ENCODE data around the gene TNNI3K. TPM values are rescaled to one million over a fixed set of nuclear protein-coding genes. Genes with fewer than 3 reads are reported as not detected.
A peak's percentile ranks its signal among the peaks of the same experiment; 100 is the strongest.

TNNI3K gene
- total and polyA plus RNA-seq, 2 of the 8 experiments (the other 6 are each of a cell fraction or from before 2014, with no cell fraction given) = 0.41 to 0.48 TPM

DNA sequence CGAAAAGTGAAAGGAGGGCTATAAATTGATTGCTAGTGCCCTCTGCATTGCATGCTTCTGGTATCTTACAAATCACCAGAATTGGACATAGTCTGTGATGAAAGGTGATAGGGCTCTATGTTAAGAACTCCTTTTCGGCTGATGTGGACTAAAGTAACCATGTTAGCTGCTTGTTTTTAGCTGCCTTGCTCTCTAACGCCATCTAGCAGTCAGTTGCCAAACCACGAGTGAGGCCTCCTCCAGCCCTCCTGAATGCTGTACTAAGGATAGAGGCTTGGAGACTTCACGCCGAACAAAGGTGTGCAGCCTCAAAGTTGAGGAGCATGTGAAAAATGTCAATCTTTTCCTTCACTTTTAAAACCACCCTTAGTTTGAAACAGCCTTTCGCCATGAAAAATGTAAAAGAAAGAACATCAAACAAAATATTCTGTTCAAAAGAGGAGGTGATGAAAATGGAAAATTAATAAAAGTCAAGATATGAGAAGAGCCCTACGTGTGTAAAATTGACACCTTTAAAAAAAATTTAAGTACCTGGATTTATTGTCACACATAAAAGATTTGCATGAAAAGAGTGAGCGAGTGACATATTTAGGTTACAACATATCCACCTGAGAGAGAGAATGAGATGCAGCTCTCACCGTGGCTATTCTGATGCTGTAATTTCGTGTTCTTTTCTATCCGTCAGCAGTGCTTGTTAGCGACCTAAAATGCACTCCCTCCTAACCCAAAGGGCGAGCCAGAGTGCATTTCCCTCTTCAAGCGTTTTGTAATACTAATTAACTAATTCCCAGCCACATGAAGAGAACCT, 269.1 kb downstream of the TNNI3K start:
- no peaks in the 10 kb centered on the region for H3K9me3 ChIP-seq (ENCODE audit: insufficient read depth in 2 of 2, low read depth in 1 of 2, low read length in 1 of 2)
- FAIRE-seq (peak; percentile 95), DNase-seq (ENCODE audit: low read depth in 1 of 2, low spot score in 2 of 2) (peak in 1 of 2 experiments; percentile 80)
- H3K4me3 ChIP-seq (ENCODE audit: extremely low read depth in 1 of 4, insufficient read depth in 2 of 4, low read depth in 3 of 4, low read length in 4 of 4) = no peak overlapping the region
- H2BK15ac ChIP-seq (ENCODE audit: low read length) = no peak overlapping the region
- H2AK5ac ChIP-seq (ENCODE audit: low read depth, low read length) = no peak overlapping the region
- H2BK20ac ChIP-seq (ENCODE audit: low read length) = no peak overlapping the region
- H3K36me3 ChIP-seq (ENCODE audit: control insufficient read depth in 2 of 4, insufficient read depth in 4 of 4, low read length in 3 of 4) = no peaks in the 10 kb centered on the region
- H2BK12ac ChIP-seq (ENCODE audit: low read depth, low read length) = no peak overlapping the region
- H4K91ac ChIP-seq (replicated peaks; ENCODE audit: insufficient read length, low read length) = no peak overlapping the region
- H3K14ac ChIP-seq (ENCODE audit: insufficient read length) = no peak overlapping the region
- H3K4me1 ChIP-seq (replicated peaks in 1 of 4; ENCODE audit: control insufficient read depth in 3 of 4, insufficient read depth in 4 of 4, low read length in 3 of 4) = peaks cover 2 to 9% (median 4%) of the 10 kb centered on the region in 4 experiments; a peak in 4 of 7 replicates
- no peak overlapping the region for H3K18ac ChIP-seq (ENCODE audit: extremely low read depth, low read length)
- no peak overlapping the region for H3K9ac ChIP-seq (replicated peaks in 1 of 4; ENCODE audit: extremely low read depth in 1 of 4, low read depth in 3 of 4, low read length in 3 of 4)
- H3K27me3 ChIP-seq (replicated peaks in 1 of 4; ENCODE audit: control insufficient read depth in 3 of 4, extremely low read depth in 1 of 4, insufficient read depth in 3 of 4, low read length in 3 of 4) = no peaks in the 10 kb centered on the region
- ChIA-PET CTCF (ENCODE audit: partially characterized antibody) (interaction anchor here (0.6 to 3.9 kb wide), 27 partner anchors 9 to 751 kb away, joined by 3 to 66 read pairs (median 4); partner anchors contain the start of gene LRRC53), POLR2A (ENCODE audit: partially characterized antibody) (no interaction called here)
- 0 out of 2 replicates have a peak, but pooled peaks have one; percentile 7 for TF ChIP-seq E2F6 (IDR thresholded peaks at IDR 0.05)
- peak; percentile 76 to 96 (median 77) for TF ChIP-seq CTCF (IDR thresholded peaks at IDR 0.05; ENCODE audit: control extremely low read depth in 1 of 3, insufficient read depth in 1 of 3, low read depth in 1 of 3, low read length in 3 of 3)
- TF ChIP-seq, protein P1, sequence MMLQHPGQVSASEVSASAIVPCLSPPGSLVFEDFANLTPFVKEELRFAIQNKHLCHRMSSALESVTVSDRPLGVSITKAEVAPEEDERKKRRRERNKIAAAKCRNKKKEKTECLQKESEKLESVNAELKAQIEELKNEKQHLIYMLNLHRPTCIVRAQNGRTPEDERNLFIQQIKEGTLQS (IDR thresholded peaks at IDR 0.05; ENCODE audit: insufficient read depth, low read depth, low read length) = no peak
- TF ChIP-seq, protein P2, sequence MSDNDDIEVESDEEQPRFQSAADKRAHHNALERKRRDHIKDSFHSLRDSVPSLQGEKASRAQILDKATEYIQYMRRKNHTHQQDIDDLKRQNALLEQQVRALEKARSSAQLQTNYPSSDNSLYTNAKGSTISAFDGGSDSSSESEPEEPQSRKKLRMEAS (IDR thresholded peaks at IDR 0.05) = 0 out of 2 replicates have a peak, but pooled peaks have one; percentile 43
- peak; percentile 82 to 83 for TF ChIP-seq RAD21 (IDR thresholded peaks at IDR 0.05 in 1 of 2, conservative IDR thresholded peaks at IDR 0.05 in 1 of 2; ENCODE audit: low read depth in 2 of 2, low read length in 2 of 2)
- peak; percentile 3 for TF ChIP-seq ASH2L (IDR thresholded peaks at IDR 0.05; ENCODE audit: low read length)
- no peak overlapping the region for H3K56ac ChIP-seq (replicated peaks; ENCODE audit: insufficient read length, low read depth, low read length)
- H3K4ac ChIP-seq (replicated peaks; ENCODE audit: insufficient read length, low read depth, low read length) = no peak overlapping the region
- no peaks in the 10 kb centered on the region for H3K79me1 ChIP-seq (ENCODE audit: low read depth, low read length)
- H4K20me1 ChIP-seq (replicated peaks in 1 of 2; ENCODE audit: control insufficient read depth in 1 of 2, insufficient read depth in 2 of 2, low read length in 2 of 2) = no peaks in the 10 kb centered on the region
- H2BK5ac ChIP-seq (ENCODE audit: low read depth, low read length) = no peak overlapping the region
- no peak overlapping the region for H4K8ac ChIP-seq (ENCODE audit: extremely low read depth, insufficient read depth, low read length)
- H3K23me2 ChIP-seq (ENCODE audit: low read depth, low read length) = no peaks in the 10 kb centered on the region
- no peak overlapping the region for H3K27ac ChIP-seq (ENCODE audit: low read depth, low read length)
- H2AFZ ChIP-seq (ENCODE audit: low read length) = no peak overlapping the region
- H3K23ac ChIP-seq (ENCODE audit: insufficient read length) = no peak overlapping the region
- WGBS, 2 experiments (ENCODE audit: extremely low coverage in 1 of 2, insufficient coverage in 1 of 2, insufficient read length in 1 of 2, insufficient replicate concordance in 2 of 2, low coverage in 1 of 2, low lambda C conversion rate in 2 of 2, missing lambda C conversion rate in 1 of 2) = 38% methylated on average over 15 of the region's 15 CpGs; no CpG with 5 or more reads in 1 of the 2 experiments
- H3K79me2 ChIP-seq (ENCODE audit: control insufficient read depth in 1 of 2, insufficient read depth in 2 of 2, low read length in 2 of 2) = no peaks in the 10 kb centered on the region
- peak overlapping the region; percentile 5 to 23; a peak in 1 of 4 replicates for H3K4me2 ChIP-seq (ENCODE audit: insufficient read depth in 1 of 2, low read depth in 2 of 2, low read length in 2 of 2)
- no peak overlapping the region for H2BK120ac ChIP-seq (replicated peaks; ENCODE audit: low read depth, low read length)
- no peak overlapping the region for H4K5ac ChIP-seq (ENCODE audit: insufficient read length, low read depth, low read length)

Data from H1 (cell line).